Effector memory CD8-positive, alpha-beta T cell (primary cell): ENCODE data around the gene FAM20C.
"Not testable (repeated sequence)": the region's sequence is repeated elsewhere in the genome, so short reads cannot be mapped to it uniquely, and the experiment has no call there.

Experiments used
- ATAC-seq: fragments of 150-1000 bp; cut with Tn5 transposase; replicated peaks from 2 replicates; pipeline ENCODE4 v1.10.0; 2021; ENCODE audit warnings: mild to moderate bottlenecking, moderate library complexity
- DNase-seq, 3 experiments: peaks; one replicate each; pipeline ENCODE4 v3.0.0; 2021
- H3K27ac Mint-ChIP-seq, 2 donors: one replicate each; pipeline ENCODE4 v1.8.0; 2022; ENCODE audit warnings: mild to moderate bottlenecking in 2 of 2, mixed read lengths in 2 of 2, moderate library complexity in 2 of 2
- H3K27me3 Mint-ChIP-seq, 2 donors: one replicate each; pipeline ENCODE4 v1.8.0; 2022; ENCODE audit warnings: mixed read lengths in 2 of 2
- H3K36me3 Mint-ChIP-seq: one replicate; pipeline ENCODE4 v1.8.0; 2022; ENCODE audit warnings: mild to moderate bottlenecking, moderate library complexity, mixed read lengths; ENCODE audit not compliant: insufficient read depth
- H3K4me1 Mint-ChIP-seq, 2 donors: one replicate each; pipeline ENCODE4 v1.8.0; 2022; ENCODE audit warnings: low read depth in 2 of 2, mixed read lengths in 2 of 2
- H3K4me3 Mint-ChIP-seq, 2 donors: one replicate each; pipeline ENCODE4 v1.8.0; 2022; ENCODE audit warnings: mild to moderate bottlenecking in 2 of 2, mixed read lengths in 2 of 2, moderate library complexity in 2 of 2
- H3K9me3 Mint-ChIP-seq, 2 donors: one replicate each; pipeline ENCODE4 v1.8.0; 2022; ENCODE audit warnings: mixed read lengths in 2 of 2

FAM20C gene

DNA sequence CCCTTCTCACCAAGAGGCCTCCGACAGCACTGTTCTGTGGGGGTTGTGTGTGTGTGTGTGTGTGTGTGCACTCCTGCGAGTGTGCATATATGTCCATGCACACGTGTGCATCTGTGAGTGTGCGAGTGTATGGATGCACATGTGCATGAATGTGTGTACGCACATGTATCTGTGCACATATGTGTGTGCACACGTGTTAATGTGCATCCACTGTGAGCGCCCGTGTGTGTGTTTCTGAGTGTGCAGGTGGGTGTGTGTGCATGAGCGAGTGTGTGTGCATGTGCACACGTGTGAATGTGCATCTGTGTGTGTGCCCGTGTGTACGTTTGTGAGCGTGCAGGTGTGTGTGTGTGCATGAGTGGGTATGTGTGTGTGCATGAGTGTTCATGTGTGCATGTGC lies 49.1 kb downstream of the FAM20C start:
- DNase-seq (no peak), ATAC-seq (no peak)
- Mint-ChIP-seq H3K36me3 (no peaks in the 10 kb centered on the region), H3K27ac (no peak overlapping the region), H3K27me3 (no peaks in the 10 kb centered on the region), H3K4me3 (no peak overlapping the region), H3K4me1 (no peaks in the 10 kb centered on the region), H3K9me3 (no peaks in the 10 kb centered on the region)

DNA sequence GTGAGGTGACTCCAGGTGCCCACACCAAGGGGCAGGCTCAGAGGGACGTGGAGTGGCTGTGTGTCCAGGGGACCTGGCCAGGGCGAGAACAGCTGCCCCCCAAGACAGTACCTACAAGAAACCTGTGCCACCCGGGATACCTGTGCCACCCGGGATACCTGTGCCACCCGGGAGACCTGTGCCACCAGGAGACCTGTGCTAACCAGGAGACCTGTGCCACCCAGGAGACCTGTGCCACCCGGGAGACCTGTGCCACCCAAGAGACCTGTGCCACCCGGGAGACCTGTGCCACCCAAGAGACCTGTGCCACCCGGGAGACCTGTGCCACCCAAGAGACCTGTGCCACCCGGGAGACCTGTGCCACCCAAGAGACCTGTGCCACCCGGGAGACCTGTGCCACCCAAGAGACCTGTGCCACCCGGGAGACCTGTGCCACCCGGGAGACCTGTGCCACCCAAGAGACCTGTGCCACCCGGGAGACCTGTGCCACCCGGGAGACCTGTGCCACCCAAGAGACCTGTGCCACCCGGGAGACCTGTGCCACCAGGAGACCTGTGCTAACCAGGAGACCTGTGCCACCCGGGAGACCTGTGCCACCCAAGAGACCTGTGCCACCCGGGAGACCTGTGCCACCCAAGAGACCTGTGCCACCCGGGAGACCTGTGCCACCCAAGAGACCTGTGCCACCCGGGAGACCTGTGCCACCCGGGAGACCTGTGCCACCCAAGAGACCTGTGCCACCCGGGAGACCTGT lies 50.6 kb downstream of the FAM20C start:
- not testable (repeated sequence) for ATAC-seq, H3K4me3 Mint-ChIP-seq, H3K27me3 Mint-ChIP-seq, DNase-seq, H3K36me3 Mint-ChIP-seq, H3K9me3 Mint-ChIP-seq, H3K4me1 Mint-ChIP-seq, H3K27ac Mint-ChIP-seq

DNA sequence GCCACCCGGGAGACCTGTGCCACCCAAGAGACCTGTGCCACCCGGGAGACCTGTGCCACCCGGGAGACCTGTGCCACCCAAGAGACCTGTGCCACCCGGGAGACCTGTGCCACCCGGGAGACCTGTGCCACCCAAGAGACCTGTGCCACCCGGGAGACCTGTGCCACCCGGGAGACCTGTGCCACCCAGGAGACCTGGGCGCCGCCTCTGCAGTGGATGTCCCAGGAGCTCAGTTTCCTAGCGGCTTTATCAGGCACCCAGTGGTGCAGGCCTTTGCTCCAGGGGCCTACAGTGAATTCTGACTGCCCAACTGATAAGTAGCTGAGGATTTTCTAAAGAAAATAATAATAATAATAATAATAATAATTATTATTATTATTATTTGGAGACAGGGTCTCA lies 51.2 kb downstream of the FAM20C start:
- DNase-seq, H3K36me3 Mint-ChIP-seq, H3K27ac Mint-ChIP-seq, ATAC-seq, H3K9me3 Mint-ChIP-seq, H3K27me3 Mint-ChIP-seq, H3K4me1 Mint-ChIP-seq, H3K4me3 Mint-ChIP-seq: not testable (repeated sequence)

DNA sequence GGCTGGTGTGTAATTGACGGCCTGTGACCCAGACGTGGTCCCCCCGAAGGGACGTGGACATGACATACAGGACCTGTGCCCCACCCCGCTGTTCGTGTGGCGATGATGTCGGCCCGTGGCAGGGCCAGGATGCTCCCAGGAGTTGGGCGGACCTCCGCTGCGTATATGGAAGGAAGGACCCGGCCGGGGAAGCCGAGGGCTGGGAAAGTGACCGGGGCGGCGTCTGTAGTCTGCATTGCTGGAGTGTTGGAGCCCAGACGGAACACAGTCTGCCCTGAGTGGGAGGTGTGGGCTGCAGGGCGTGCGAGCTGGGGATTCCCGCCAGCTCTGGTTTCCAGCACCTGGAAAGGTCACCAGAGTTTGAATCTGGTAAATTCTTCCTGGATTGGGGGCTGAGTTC lies 52.6 kb downstream of the FAM20C start:
- H3K27me3 Mint-ChIP-seq: no peaks in the 10 kb centered on the region
- no peak overlapping the region for H3K27ac Mint-ChIP-seq
- ATAC-seq (no peak), DNase-seq (no peak)
- H3K36me3 Mint-ChIP-seq: no peaks in the 10 kb centered on the region
- H3K4me1 Mint-ChIP-seq: no peaks in the 10 kb centered on the region
- no peak overlapping the region for H3K4me3 Mint-ChIP-seq
- no peaks in the 10 kb centered on the region for H3K9me3 Mint-ChIP-seq

DNA sequence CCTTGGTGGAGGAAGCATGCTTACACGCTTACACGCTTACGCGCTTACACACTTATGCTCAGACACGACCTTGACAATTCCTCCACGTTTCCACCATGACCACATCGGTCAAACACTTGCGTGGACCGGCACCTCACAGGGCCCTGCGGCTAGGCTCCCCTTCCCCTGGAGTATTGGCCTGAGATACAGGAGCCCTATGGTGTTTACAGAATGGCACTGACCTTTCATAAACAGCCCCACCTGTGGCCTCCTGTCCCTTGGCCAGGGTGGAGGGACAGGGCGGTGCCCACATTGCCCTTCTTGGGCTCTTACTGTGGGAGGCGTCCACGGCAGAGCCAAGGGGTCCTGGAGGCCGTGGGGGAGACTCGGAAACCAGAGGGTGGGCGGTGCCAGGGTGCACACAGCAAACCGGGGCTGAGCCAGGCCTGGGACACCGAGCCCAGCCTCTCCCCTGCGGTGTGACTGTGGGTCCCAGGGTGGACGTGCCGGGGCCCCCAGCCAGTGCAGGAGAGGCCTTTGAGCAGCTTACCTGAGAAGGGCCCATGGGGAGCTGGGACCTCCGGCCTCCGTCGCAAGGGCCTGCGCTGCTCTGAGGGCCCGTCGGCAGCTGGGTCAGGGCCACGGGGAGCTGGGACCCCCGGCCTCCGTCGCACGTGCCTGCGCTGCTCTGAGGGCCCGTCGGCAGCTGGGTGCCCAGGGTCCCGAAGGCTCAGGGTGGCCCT lies 53.4 kb downstream of the FAM20C start:
- no peak overlapping the region for H3K27ac Mint-ChIP-seq

DNA sequence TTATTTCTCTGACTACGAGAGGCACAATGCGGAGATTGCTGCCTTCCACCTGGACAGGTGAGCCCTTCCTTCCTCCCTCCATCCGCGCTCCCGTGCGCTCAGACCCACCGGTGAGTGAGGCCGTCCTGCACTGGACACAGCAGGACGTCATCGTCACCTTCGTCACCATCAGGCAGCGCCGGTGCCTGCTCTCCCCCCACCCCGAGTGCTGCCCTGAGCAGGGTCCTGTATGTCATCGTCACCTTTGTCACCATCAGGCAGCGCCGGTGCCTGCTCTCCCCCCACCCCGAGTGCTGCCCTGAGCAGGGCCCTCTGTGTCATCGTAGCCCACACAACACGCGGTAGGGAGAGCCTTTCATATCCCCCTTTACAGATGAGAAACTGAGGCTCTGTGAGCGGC lies 54.1 kb downstream of the FAM20C start:
- H3K36me3 Mint-ChIP-seq: no peaks in the 10 kb centered on the region
- DNase-seq: no peak
- ATAC-seq: no peak
- no peaks in the 10 kb centered on the region for H3K4me1 Mint-ChIP-seq
- no peaks in the 10 kb centered on the region for H3K9me3 Mint-ChIP-seq
- no peaks in the 10 kb centered on the region for H3K27me3 Mint-ChIP-seq
- H3K4me3 Mint-ChIP-seq: no peak overlapping the region
- no peak overlapping the region for H3K27ac Mint-ChIP-seq

More for the DNA sequence above, 53.4 kb downstream of the FAM20C start:
- Mint-ChIP-seq H3K27me3 (no peaks in the 10 kb centered on the region), H3K4me1 (no peaks in the 10 kb centered on the region), H3K4me3 (no peak overlapping the region), H3K9me3 (no peaks in the 10 kb centered on the region), H3K36me3 (no peaks in the 10 kb centered on the region)
- no peak for ATAC-seq
- no peak for DNase-seq

DNA sequence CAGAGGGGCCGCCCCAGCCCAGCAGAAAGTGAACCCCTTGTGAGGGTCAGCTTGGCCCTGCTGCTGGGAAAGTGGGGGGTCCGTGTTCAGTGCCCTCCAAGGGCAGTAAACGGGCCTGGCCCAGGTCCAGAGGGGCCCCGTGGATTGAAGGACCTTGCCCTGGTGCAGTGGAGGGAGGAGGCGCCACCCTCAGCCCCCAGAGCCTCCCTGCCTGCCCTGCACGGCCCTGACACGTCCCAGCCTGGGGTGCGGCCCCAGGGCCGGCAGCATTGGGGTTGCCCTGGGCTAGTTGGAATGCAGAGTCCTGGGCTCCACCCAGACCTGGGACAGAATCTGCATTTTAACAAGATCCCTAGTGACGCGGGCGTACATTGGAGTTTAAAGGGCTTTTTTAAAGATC lies 54.8 kb downstream of the FAM20C start:
- H3K4me3 Mint-ChIP-seq: no peak overlapping the region
- H3K9me3 Mint-ChIP-seq: no peaks in the 10 kb centered on the region
- no peak overlapping the region for H3K27ac Mint-ChIP-seq
- H3K4me1 Mint-ChIP-seq: no peaks in the 10 kb centered on the region
- no peak for DNase-seq
- no peaks in the 10 kb centered on the region for H3K36me3 Mint-ChIP-seq
- no peaks in the 10 kb centered on the region for H3K27me3 Mint-ChIP-seq
- ATAC-seq: no peak

DNA sequence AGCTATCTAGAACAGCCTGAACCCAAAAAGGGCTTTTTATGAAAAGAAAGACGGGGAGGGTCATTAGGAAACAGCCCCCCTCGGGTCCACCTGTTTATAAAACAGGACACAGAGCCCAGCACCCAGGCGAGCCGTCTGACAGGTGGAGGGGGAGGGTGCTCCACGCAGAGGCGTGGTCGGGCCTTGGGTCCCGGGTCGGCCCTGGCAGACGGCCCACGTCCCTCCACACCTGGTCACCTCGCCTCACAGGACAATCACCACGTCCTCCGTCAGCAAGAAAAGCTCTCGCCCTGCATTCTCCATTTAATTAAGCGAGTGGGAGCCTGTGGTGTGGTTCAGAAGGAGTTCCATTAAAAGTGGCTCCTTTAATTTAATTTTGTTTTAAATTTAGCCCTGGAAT lies 55.3 kb downstream of the FAM20C start:
- H3K36me3 Mint-ChIP-seq: no peaks in the 10 kb centered on the region

DNA sequence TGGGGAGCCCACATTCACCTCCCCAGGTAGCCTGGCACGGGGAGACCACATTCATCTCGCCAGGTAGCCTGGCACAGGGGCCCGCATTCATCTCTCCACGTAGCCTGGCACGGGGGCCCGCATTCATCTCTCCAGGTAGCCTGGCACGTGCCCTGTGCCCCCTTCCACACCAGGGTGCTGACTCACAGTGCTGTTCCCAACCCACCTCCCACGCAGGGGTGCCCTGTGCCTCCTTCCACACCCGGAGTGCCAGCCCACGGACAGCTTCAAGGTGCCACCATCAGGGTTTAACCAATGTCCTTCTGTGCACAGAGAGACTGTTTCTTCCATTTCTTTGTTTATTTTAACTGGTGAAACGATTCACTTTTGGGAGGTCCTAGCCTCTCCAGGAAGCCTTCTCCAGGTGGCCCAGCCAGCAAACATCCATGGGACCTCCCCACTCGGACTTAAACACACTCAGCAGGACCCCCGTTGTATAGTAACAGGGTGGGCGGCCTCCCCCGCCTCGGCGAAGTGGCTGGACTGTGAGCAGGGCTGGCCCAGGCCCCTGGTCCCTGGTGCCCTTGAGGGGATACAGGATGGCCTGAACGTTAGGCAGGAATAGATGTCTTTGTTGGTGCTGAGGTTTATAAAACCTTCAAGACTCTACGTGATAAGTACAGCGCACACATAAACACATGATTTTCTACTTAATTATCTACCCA lies 56.5 kb downstream of the FAM20C start:
- Mint-ChIP-seq H3K4me3 (no peak overlapping the region), H3K4me1 (no peaks in the 10 kb centered on the region), H3K27me3 (no peaks in the 10 kb centered on the region), H3K36me3 (no peaks in the 10 kb centered on the region), H3K27ac (no peak overlapping the region), H3K9me3 (no peaks in the 10 kb centered on the region)
- ATAC-seq: no peak
- DNase-seq: no peak

More for the DNA sequence above, 55.3 kb downstream of the FAM20C start:
- H3K27ac Mint-ChIP-seq: no peak overlapping the region
- no peaks in the 10 kb centered on the region for H3K27me3 Mint-ChIP-seq
- DNase-seq (no peak), ATAC-seq (no peak)
- no peak overlapping the region for H3K4me3 Mint-ChIP-seq
- no peaks in the 10 kb centered on the region for H3K9me3 Mint-ChIP-seq
- H3K4me1 Mint-ChIP-seq: no peaks in the 10 kb centered on the region

DNA sequence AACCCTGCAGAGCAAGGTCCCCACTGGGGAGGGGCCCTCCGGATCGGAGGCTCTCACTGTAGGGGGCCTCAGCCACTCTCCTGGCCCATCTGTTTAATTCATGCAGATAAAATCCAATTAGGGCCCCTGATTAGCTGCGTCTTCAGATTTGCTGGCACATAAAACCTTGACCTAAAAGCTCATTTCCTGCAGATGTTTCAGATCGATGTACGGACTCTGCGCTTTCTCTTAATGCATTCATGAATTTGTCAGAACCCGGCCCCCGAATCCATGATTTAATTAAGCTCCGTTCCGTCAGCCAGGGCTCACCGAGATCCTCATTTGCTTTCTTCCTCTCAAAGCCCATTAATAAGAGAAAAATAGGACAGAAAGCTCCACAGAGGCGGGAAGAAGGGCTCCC lies 57.6 kb downstream of the FAM20C start:
- H3K36me3 Mint-ChIP-seq: no peaks in the 10 kb centered on the region
- ATAC-seq (no peak), DNase-seq (no peak)
- H3K4me1 Mint-ChIP-seq: no peaks in the 10 kb centered on the region
- no peak overlapping the region for H3K4me3 Mint-ChIP-seq
- H3K27ac Mint-ChIP-seq: no peak overlapping the region
- H3K9me3 Mint-ChIP-seq: no peaks in the 10 kb centered on the region
- peaks cover 0 to 4% of the 10 kb centered on the region in 2 donors for H3K27me3 Mint-ChIP-seq

DNA sequence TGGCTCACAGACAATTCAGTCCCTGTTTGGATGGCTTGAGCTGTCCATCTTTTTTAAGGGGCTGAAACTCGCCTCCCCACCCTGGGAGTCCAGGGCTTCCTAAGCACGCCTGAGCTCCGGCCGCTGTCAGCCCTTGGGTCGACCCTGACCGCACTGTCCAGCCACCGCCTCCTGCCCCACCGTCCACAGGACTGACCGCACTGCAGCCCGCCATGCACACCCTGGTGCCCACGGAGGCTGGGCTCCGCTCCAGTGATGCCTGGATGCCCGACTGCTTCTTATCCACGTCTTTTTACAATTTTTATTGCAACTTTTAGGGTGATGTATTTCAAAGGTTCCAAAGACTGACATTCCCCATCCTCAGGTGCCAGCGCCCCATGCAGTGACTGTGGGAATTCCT lies 58.2 kb downstream of the FAM20C start:
- Mint-ChIP-seq H3K4me3 (no peak overlapping the region), H3K27me3 (peaks cover 0 to 9% of the 10 kb centered on the region in 2 donors), H3K27ac (no peak overlapping the region), H3K36me3 (no peaks in the 10 kb centered on the region), H3K4me1 (no peaks in the 10 kb centered on the region), H3K9me3 (no peaks in the 10 kb centered on the region)
- ATAC-seq: no peak
- DNase-seq: no peak

DNA sequence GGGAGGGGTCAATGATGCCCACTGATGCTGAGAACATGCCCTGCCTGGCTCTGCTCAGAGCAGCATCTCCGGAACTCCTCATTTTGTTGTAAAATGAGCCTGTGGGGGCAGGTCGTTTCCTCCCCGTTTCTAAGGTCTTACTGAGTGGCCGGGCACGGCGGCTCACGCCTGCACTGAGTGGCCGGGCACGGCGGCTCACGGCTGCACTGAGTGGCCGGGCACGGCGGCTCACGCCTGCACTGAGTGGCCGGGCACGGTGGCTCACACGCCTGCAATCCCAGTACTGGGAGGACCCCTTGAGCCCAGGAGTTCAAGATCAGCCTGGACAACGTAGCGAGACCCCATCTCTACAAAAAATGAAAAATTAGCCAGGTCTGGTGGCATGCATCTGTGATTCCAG lies 58.6 kb downstream of the FAM20C start:
- Mint-ChIP-seq H3K27ac (no peak overlapping the region), H3K4me3 (no peak overlapping the region)
- ATAC-seq: no peak

DNA sequence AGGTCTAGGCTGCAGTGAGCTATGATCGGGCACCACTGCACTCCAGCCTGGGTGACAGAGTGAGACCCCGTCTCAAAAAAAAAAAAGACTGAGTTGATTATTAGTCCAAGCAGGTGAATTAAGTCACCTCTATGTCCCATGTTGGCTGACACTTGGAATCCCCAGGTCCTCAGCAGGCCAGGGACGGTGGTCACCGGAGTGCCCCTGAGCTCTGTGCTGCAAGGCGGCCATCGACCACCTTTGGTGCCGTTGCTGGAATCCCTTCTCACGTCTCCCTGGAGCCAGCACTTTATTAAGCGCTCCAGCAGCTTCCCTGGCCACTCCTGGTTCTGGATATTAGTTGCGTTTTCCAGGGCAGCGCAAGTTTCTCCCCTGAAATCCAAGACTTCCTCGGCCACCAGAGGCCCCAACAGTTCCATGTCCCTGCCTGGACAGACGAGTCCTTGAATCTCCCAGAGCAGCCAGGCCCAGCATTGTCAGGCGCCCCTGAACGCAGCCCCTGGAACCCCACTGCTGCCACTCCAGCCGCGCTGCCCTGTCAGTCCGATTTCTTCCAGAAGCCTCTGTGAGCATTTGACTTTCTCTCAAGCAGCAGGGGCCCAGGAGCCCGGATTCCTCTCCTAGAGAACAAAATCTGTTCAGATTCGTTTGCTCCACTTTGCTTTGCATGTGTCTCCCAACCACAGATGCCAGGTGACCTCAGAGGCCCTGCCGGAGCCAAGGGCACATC lies 59.2 kb downstream of the FAM20C start:
- Mint-ChIP-seq H3K27ac (no peak overlapping the region), H3K36me3 (no peaks in the 10 kb centered on the region), H3K4me1 (no peaks in the 10 kb centered on the region), H3K4me3 (no peak overlapping the region), H3K27me3 (peaks cover 0 to 9% of the 10 kb centered on the region in 2 donors), H3K9me3 (no peaks in the 10 kb centered on the region)
- ATAC-seq: no peak
- DNase-seq: no peak

More for the DNA sequence above, 58.6 kb downstream of the FAM20C start:
- no peak for DNase-seq
- no peaks in the 10 kb centered on the region for H3K36me3 Mint-ChIP-seq
- peaks cover 0 to 9% of the 10 kb centered on the region in 2 donors for H3K27me3 Mint-ChIP-seq
- H3K9me3 Mint-ChIP-seq: no peaks in the 10 kb centered on the region
- no peaks in the 10 kb centered on the region for H3K4me1 Mint-ChIP-seq
